ENCODE measurements around the gene RNF41. TPM values are rescaled to one million over a fixed set of nuclear protein-coding genes. Genes with fewer than 3 reads are reported as not detected.

Gene RNF41
- 165 and 169 TPM in 2 replicates for total RNA-seq

DNA sequence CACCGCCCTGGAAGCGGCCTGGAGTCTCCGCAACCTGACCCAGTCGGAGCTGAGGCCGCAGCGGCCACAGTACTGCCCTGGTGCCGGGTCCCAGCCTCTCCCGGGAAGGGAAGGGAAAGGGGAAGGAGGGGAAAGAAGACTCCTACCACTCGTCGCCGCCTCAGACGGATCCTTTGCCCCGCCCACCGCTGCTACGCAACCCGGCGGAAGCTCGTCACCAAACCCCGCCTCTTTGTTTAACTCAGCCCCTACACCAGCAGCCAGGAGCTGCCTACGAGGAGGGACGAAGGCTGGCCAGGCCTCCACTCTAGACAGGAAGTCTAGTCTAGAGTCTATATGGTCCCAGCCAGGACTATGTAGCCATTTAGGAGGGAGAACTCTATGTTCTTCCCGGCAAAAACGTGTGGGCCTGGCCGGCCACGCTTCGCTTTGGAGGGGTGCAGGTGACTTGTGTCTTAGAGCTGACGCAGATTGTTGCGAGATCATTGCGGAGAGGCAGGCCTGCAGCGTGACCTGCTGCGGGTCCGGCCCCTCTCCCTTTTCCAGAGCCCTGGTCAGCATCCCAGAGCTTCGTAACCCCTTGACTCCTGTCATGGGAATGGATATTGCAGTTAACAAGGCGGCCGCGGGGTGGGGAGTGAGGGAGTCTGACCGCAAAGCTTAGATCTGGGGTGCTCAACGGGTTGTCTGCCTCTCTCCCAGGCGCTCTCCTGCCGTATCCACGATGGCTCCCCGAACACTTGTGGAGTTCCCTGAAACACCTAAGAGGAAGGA lies at the start of gene RNF41:
TSS of gene RNF41 (minus strand) at position 166 of the 774 bp plus-strand sequence. CDS start 7,875 bp downstream, outside the sequence.

GRCh38 chr12:56266693-56267442 lies 45.1 kb upstream of the RNF41 start, which contains the start of gene COQ10A:
Gene COQ10A (plus strand): TSS chr12:56266942. CDS start chr12:56267119, 177 bp downstream.

DNA sequence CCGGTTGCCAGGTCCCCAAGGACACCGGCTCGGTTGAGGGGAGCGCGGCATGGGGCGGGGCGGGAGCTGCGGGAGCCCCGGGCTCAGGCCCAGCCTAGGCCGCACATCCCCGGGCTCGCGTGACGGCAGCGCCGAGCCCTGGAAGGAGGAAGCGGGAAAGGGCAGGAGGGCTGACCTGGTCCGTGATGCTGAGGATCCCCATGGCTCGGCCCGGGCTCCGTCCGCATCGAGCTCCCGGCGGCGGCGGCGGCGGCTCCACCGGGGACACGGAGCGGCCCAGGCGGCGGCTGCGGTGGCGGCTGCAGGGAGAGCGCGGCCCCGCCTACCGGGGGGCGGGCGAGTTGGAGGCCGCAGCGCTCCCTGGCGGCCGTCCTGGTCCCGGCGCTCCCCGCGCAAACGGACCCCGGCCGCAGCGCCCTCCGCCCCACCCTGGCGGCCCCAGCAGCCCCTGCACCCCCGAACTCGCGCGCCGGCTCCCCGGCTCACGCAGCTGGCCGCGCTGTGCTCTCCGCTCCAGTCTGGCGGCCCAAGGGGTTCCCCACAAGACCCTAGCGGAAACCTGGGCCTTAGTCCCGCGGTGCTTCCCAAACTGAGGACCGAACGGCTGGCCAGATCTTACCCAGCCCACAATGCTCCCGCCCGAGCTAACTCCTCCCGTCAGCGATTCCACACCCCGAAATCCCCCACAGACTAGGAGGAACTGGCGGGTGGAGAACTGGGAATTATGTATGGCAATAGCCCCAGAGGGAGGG lies 36.5 kb upstream of the RNF41 start, which contains the start of gene ANKRD52:
TSS of gene ANKRD52 (minus strand) at position 317 of the 752 bp plus-strand sequence. CDS start at position 202, 115 bp downstream.

DNA sequence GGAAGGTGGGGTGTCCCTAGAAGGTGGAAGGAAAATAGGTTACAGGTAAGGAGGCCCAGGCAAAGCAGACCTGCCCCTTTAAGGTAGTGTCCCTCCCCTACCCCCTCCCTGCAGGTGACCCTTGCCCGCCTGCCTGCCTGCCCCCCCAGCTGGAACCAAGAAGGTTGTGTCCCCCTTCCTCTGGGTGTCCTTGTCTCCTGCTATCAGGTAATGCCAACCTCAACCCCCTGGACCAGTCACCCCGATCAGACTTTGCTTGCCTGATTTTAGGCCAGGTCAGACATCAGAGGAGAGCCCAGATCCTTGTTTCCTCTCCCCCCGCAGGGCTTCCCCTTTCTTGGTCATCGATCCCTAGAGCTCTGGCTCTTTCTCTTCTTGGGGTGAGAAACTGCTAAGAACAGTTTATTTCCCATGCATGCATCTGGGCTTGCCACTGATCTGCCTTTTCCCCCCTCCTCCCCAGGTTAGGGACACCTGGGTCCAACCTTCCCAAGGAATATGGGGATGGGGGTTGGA lies 8.3 kb upstream of the RNF41 start, which contains the start of gene SLC39A5:
TSS of gene SLC39A5 (plus strand) at position 136 of the 516 bp plus-strand sequence. CDS start 1,224 bp downstream, outside the sequence.

GRCh38 chr12:56224102-56224701 lies 2.5 kb upstream of the RNF41 start, which contains the start of gene NABP2:
Gene NABP2 (plus strand): TSS chr12:56224342. CDS start chr12:56224857, 515 bp downstream.

DNA sequence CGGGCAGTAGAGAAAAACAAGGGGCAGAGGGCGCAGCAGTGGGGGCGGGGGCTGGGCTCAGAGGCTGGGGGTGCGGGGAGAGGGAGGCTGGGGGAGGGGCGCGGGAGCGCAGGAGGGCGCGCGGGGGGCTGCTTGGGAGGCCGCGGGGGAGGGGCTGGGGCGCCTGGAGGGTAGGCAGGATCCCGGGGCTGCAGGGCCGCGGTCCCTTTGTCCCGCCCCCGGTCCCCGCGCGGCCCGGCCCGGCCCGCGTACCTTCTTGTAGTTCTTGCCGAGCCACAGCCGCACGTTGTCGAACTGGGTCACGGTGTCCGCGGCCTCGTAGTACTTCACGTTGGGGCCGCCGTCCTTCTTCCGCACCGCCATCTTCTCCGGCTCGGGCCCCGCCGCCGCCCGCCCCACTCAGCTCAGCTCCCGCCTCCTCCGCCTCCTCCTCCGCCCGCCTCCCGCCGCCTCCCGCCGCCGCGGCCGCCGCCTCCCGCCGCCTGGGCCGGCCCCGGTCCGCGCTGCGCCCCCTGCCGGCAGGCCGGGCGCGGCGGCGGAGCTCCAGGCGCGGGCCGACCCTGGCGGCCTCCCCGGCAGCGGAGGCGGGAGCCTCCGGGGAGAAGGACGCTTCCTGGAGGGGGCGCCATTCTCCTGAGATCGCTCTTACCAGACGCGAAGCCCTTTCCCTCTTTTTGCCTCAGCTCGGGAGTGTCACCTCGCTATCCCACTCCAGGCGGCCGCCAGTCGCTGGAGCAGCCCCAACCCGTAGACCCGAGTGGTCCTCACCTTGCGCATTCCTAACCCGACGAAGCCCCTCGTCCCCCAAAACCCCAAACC lies 32.4 kb downstream of the RNF41 start, which contains the start of gene SMARCC2:
TSS of gene SMARCC2 (minus strand) at position 385 of the 819 bp plus-strand sequence. CDS start at position 363, 22 bp downstream.

DNA sequence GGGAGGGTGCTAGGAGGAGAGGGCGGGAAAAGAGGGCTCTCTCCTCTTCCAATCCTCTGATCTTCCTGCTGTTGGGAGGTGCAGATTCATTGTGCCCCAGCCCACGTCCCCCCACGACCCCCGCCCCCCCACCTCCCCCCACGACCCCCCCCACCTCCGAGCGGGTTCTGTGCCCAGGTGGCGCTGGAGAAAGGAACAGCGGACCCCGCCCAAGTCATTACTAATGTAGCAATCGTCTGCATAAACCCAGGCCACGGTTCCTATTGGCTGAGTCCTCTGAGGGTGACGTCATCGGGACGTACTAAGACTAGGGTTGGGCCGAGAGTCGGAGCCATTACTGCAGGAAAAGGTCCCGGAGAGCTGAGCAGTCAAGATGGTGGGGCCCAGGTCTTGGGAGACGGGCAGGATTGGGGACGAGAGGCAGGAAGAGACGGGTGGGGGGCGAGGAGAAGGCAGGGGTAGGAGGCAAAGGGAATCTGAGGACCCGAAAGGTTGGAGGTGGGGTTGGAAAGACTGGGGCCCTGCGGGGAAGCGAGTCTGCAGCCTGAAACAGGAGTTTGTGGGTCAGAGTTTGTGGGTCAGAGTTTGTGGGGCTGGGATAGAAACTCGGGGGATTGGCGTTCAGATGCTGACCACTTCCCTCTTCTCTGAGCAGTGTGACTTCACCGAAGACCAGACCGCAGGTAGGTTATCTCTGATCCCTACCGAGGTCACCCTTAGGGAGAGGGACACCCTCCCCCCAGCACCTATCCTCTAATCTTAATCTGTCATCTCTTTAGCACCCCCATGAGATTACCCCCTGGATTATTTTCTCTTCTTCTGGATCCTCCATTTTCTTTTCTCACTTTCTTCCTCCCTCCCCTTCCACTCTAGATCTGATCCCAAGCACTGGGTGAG lies 63.4 kb downstream of the RNF41 start, which contains the start of gene MYL6:
TSS of gene MYL6 (plus strand) at position 331 of the 897 bp plus-strand sequence. CDS start at position 374, 43 bp downstream.

Other genes starting within 250 kb of the RNF41 start
- 34.4 and 43.4 TPM in 2 replicates for gene RAB5B, start 247.8 kb downstream of the RNF41 start, total RNA-seq
- gene SUOX, start 224.6 kb downstream of the RNF41 start, total RNA-seq = 8.7 and 9.2 TPM in 2 replicates
- 0.57 and 1.5 TPM in 2 replicates for gene IKZF4, start 200.9 kb downstream of the RNF41 start, total RNA-seq
- gene RPS26, start 180.0 kb downstream of the RNF41 start, total RNA-seq = 52.3 and 82.2 TPM in 2 replicates
- gene ERBB3, start 141.8 kb downstream of the RNF41 start, total RNA-seq = 0.28 TPM in 2 replicates
- 86.5 and 93.8 TPM in 2 replicates for gene PA2G4, start 117.4 kb downstream of the RNF41 start, total RNA-seq
- 4,326 and 4,609 TPM in 2 replicates for gene RPL41, start 105.3 kb downstream of the RNF41 start, total RNA-seq
- 5.7 and 6.6 TPM in 2 replicates for gene ZC3H10, start 103.7 kb downstream of the RNF41 start, total RNA-seq
- gene ESYT1, start 93.7 kb downstream of the RNF41 start, total RNA-seq = 163 and 185 TPM in 2 replicates
- 94.5 and 122 TPM in 2 replicates for gene MYL6B, start 69.3 kb downstream of the RNF41 start, total RNA-seq
- gene MYL6, start 63.6 kb downstream of the RNF41 start, total RNA-seq = 2,455 and 2,914 TPM in 2 replicates
- 40.0 and 47.7 TPM in 2 replicates for gene SMARCC2, start 32.4 kb downstream of the RNF41 start, total RNA-seq
- gene NABP2, start 2.4 kb upstream of the RNF41 start, total RNA-seq = 21.9 and 22.6 TPM in 2 replicates
- gene SLC39A5, start 8.1 kb upstream of the RNF41 start, total RNA-seq = under 0.01 TPM in 2 replicates
- 9.7 and 12.2 TPM in 2 replicates for gene ANKRD52, start 36.5 kb upstream of the RNF41 start, total RNA-seq
- 6.4 and 8.0 TPM in 2 replicates for gene COQ10A, start 45.0 kb upstream of the RNF41 start, total RNA-seq
- gene CS, start 78.4 kb upstream of the RNF41 start, total RNA-seq = 52.1 and 61.7 TPM in 2 replicates
- 85.5 and 104 TPM in 2 replicates for gene CNPY2, start 94.1 kb upstream of the RNF41 start, total RNA-seq
- 17.8 and 24.4 TPM in 2 replicates for gene PAN2, start 112.1 kb upstream of the RNF41 start, total RNA-seq
- gene IL23A, start 117.0 kb upstream of the RNF41 start, total RNA-seq = not detected in 2 replicates
- 289 and 326 TPM in 2 replicates for gene STAT2, start 138.2 kb upstream of the RNF41 start, total RNA-seq
- gene APOF, start 140.9 kb upstream of the RNF41 start, total RNA-seq = not detected in 2 replicates
- 2.1 and 3.6 TPM in 2 replicates for gene TIMELESS, start 227.5 kb upstream of the RNF41 start, total RNA-seq
- not detected in 2 replicates for gene MIP, start 232.7 kb upstream of the RNF41 start, total RNA-seq
- 1.00 and 1.2 TPM in 2 replicates for gene SPRYD4, start 246.7 kb upstream of the RNF41 start, total RNA-seq

All from smooth muscle cell of bladder (primary cell).